ENCODE measurements around the gene ZFYVE16.

GRCh38 chr5:80468131-80468530 is 60.3 kb downstream of the ZFYVE16 start:
- TF ChIP-seq ZNF8 (CRISPR knock-in tag; IDR thresholded peaks at IDR 0.05): no peak
- TF ChIP-seq ISL1 (CRISPR knock-in tag; IDR thresholded peaks at IDR 0.05): no peak
- TF ChIP-seq CREB5 (CRISPR knock-in tag; IDR thresholded peaks at IDR 0.05; ENCODE audit: low read depth): no peak
- no peak for TF ChIP-seq RARB (CRISPR knock-in tag; IDR thresholded peaks at IDR 0.05)
- no peak for TF ChIP-seq PATZ1 (CRISPR knock-in tag; IDR thresholded peaks at IDR 0.05; ENCODE audit: borderline replicate concordance)
- TF ChIP-seq ESRRG (CRISPR knock-in tag; IDR thresholded peaks at IDR 0.05): no peak
- no peak for TF ChIP-seq CSDC2 (CRISPR knock-in tag; IDR thresholded peaks at IDR 0.05)
- TF ChIP-seq GLIS3 (CRISPR knock-in tag; IDR thresholded peaks at IDR 0.05): no peak
